CD4-positive, alpha-beta T cell treated with Interleukin-12 subunit alpha and Interleukin-12 subunit beta, for 1 hour (primary cell): Measurements from ENCODE around the gene DPYSL4.

Experiments
- DNase-seq: peaks from one replicate; pipeline ENCODE4 v3.0.0-alpha.2; 2020

DPYSL4 gene

GRCh38 chr10:132179551-132180392 is 7.0 kb upstream of the DPYSL4 start:
- no peak for DNase-seq

- DNase-seq = no peak
These were observed 6.0 kb upstream of the DPYSL4 start for GRCh38 chr10:132180736-132181135.

GRCh38 chr10:132181691-132182425 is 4.9 kb upstream of the DPYSL4 start:
- DNase-seq = no peak

- no peak for DNase-seq
These were observed 4.2 kb upstream of the DPYSL4 start for GRCh38 chr10:132182591-132182990.

GRCh38 chr10:132183046-132183445 is 3.7 kb upstream of the DPYSL4 start:
- DNase-seq = no peak

- no peak for DNase-seq
These were observed 1.7 kb upstream of the DPYSL4 start for GRCh38 chr10:132184816-132185593.

GRCh38 chr10:132185601-132186487 is 904 bp upstream of the DPYSL4 start:
- peak; percentile 61 for DNase-seq

- no peak for DNase-seq
These were observed 836 bp downstream of the DPYSL4 start for GRCh38 chr10:132187430-132188138.

- DNase-seq = no peak
These were observed 1.6 kb downstream of the DPYSL4 start for GRCh38 chr10:132188331-132188730.

GRCh38 chr10:132189016-132189415 is 2.3 kb downstream of the DPYSL4 start:
- no peak for DNase-seq

GRCh38 chr10:132189810-132190422 is 3.2 kb downstream of the DPYSL4 start:
- DNase-seq = no peak

- DNase-seq = no peak
These were observed 5.6 kb downstream of the DPYSL4 start for GRCh38 chr10:132192076-132192975.

- DNase-seq = no peak
These were observed 6.4 kb downstream of the DPYSL4 start for GRCh38 chr10:132192991-132193665.

GRCh38 chr10:132193907-132194552 is 7.3 kb downstream of the DPYSL4 start:
- peak; percentile 19 for DNase-seq

GRCh38 chr10:132194726-132195125 is 8.0 kb downstream of the DPYSL4 start:
- DNase-seq = no peak

GRCh38 chr10:132195366-132196075 is 8.8 kb downstream of the DPYSL4 start:
- DNase-seq = no peak

- no peak for DNase-seq
These were observed 9.7 kb downstream of the DPYSL4 start for GRCh38 chr10:132196178-132197113.
